ENCODE results near the gene SPATA21.

Gene SPATA21

GRCh38 chr1:16410803-16411202 is 26.4 kb downstream of the SPATA21 start:
- H3K36me3 ChIP-seq (ENCODE audit: low read length), result no peaks in the 10 kb centered on the region

DNA sequence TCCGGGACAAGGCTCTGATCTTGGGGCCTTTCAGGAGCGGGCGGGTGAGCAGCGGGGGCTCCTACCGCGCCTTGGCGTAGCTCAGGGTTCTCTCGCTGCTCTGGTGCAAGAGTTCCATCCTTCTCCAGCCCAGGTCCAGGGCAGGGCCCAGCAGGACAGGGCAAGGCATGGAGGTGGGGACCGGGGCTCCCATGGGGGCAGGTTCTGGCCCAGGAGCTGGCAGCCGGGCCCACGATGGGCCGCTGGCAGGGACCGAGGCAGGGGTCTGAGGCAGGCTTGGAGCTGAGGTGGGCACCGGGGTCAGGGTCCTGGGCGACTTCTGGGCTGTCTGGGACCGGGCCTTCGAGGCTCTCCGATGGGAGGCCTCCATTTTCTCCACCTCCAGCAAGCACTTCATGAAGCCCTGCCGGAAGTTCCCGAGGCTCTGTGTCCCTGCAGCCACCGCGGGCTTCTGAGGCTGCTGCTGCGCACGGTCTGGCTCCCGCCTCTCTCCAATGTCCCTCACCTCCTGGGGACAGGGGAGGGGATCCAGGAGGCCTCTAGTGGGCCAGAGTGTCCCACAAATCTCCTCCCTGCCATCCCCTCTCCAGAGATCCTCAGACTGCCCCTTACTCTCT is 27.6 kb downstream of the SPATA21 start:
- no peak overlapping the region for H3K27ac ChIP-seq (ENCODE audit: low read depth, low read length)
- H3K9me2 ChIP-seq (replicated peaks; ENCODE audit: insufficient read depth, low read length), result no peaks in the 10 kb centered on the region
- no peaks in the 10 kb centered on the region for H3F3A ChIP-seq (ENCODE audit: insufficient read depth)
- H3K4me3 ChIP-seq (ENCODE audit: insufficient read depth, low read length, poor library complexity, severe bottlenecking), result no peak overlapping the region
- H3K9me3 ChIP-seq (ENCODE audit: insufficient read depth, low read length), result no peaks in the 10 kb centered on the region
- no peaks in the 10 kb centered on the region for H3K27me3 ChIP-seq (ENCODE audit: low read length)
- no peak overlapping the region for H2AFZ ChIP-seq (ENCODE audit: low read depth, low read length, severe bottlenecking)
- no peak overlapping the region for H3K9ac ChIP-seq (ENCODE audit: low read length)
- no peak overlapping the region for H3K4me2 ChIP-seq (ENCODE audit: low read depth, low read length, poor library complexity, severe bottlenecking)
- H3K36me3 ChIP-seq (ENCODE audit: low read length), result no peaks in the 10 kb centered on the region
- H4K20me1 ChIP-seq (ENCODE audit: low read depth, low read length), result no peaks in the 10 kb centered on the region
- no peak for TF ChIP-seq CTCF (IDR thresholded peaks at IDR 0.05; ENCODE audit: insufficient read depth, low read length, poor library complexity, severe bottlenecking)
- no peak for TF ChIP-seq EZH2phosphoT487 (conservative IDR thresholded peaks at IDR 0.05; ENCODE audit: low read length)
- no peaks in the 10 kb centered on the region for H3K79me2 ChIP-seq (ENCODE audit: insufficient read depth, low read length)

More at GRCh38 chr1:16410803-16411202, 26.4 kb downstream of the SPATA21 start:
- H3K27ac ChIP-seq (ENCODE audit: low read depth, low read length), result no peak overlapping the region
- H3K9me2 ChIP-seq (replicated peaks; ENCODE audit: insufficient read depth, low read length), result no peaks in the 10 kb centered on the region
- no peaks in the 10 kb centered on the region for H3K79me2 ChIP-seq (ENCODE audit: insufficient read depth, low read length)
- H3K27me3 ChIP-seq (ENCODE audit: low read length), result no peaks in the 10 kb centered on the region
- H3K9ac ChIP-seq (ENCODE audit: low read length), result no peak overlapping the region
- H3K4me2 ChIP-seq (ENCODE audit: low read depth, low read length, poor library complexity, severe bottlenecking), result no peak overlapping the region
- H3K4me3 ChIP-seq (ENCODE audit: insufficient read depth, low read length, poor library complexity, severe bottlenecking), result no peak overlapping the region
- H2AFZ ChIP-seq (ENCODE audit: low read depth, low read length, severe bottlenecking), result no peak overlapping the region
- no peak for TF ChIP-seq CTCF (IDR thresholded peaks at IDR 0.05; ENCODE audit: insufficient read depth, low read length, poor library complexity, severe bottlenecking)
- no peak for TF ChIP-seq EZH2phosphoT487 (conservative IDR thresholded peaks at IDR 0.05; ENCODE audit: low read length)
- no peaks in the 10 kb centered on the region for H3F3A ChIP-seq (ENCODE audit: insufficient read depth)
- no peaks in the 10 kb centered on the region for H4K20me1 ChIP-seq (ENCODE audit: low read depth, low read length)
- H3K9me3 ChIP-seq (ENCODE audit: insufficient read depth, low read length), result no peaks in the 10 kb centered on the region

- Histone ChIP-seq H3K4me3 (ENCODE audit: insufficient read depth, low read length, poor library complexity, severe bottlenecking) (no peak overlapping the region), H3K9me3 (ENCODE audit: insufficient read depth, low read length) (no peaks in the 10 kb centered on the region), H3K4me2 (ENCODE audit: low read depth, low read length, poor library complexity, severe bottlenecking) (no peak overlapping the region), H4K20me1 (ENCODE audit: low read depth, low read length) (no peaks in the 10 kb centered on the region), H2AFZ (ENCODE audit: low read depth, low read length, severe bottlenecking) (no peak overlapping the region), H3K27me3 (ENCODE audit: low read length) (no peaks in the 10 kb centered on the region), H3K36me3 (ENCODE audit: low read length) (no peaks in the 10 kb centered on the region), H3K27ac (ENCODE audit: low read depth, low read length) (no peak overlapping the region), H3K79me2 (ENCODE audit: insufficient read depth, low read length) (no peaks in the 10 kb centered on the region), H3K9me2 (replicated peaks; ENCODE audit: insufficient read depth, low read length) (no peaks in the 10 kb centered on the region), H3K9ac (ENCODE audit: low read length) (no peak overlapping the region), H3F3A (ENCODE audit: insufficient read depth) (no peaks in the 10 kb centered on the region)
- TF ChIP-seq CTCF (IDR thresholded peaks at IDR 0.05; ENCODE audit: insufficient read depth, low read length, poor library complexity, severe bottlenecking), result no peak
- TF ChIP-seq EZH2phosphoT487 (conservative IDR thresholded peaks at IDR 0.05; ENCODE audit: low read length), result no peak
Observed at GRCh38 chr1:16406868-16407267, 30.4 kb downstream of the SPATA21 start.
